ENCODE measurements around the gene EIF5. TPM values are rescaled to one million over a fixed set of nuclear protein-coding genes. Genes with fewer than 3 reads are reported as not detected.
A peak's percentile ranks its signal among the peaks of the same experiment; 100 is the strongest.
"Not testable (repeated sequence)": the region's sequence is repeated elsewhere in the genome, so short reads cannot be mapped to it uniquely, and the experiment has no call there.

The EIF5 gene
- total and polyA plus RNA-seq, 4 experiments from 2014 or later = 265 to 395 (median 301) TPM

GRCh38 chr14:103347091-103347815, 13.2 kb downstream of the EIF5 start:
- no peak overlapping the region for H3K27ac ChIP-seq (ENCODE audit: low read depth, low read length)
- intact Hi-C loops (cut with micrococcal nuclease) = no loop called here
- H3K9me3 Mint-ChIP-seq = peaks cover 0 to 2% (median 0%) of the 10 kb centered on the region in 8 donors
- peaks cover 0 to 2% of the 10 kb centered on the region in 2 donors for H3K27me3 Mint-ChIP-seq
- H3K4me1 ChIP-seq (ENCODE audit: insufficient read depth, low read length) = no peaks in the 10 kb centered on the region
- H3K27me3 ChIP-seq (ENCODE audit: insufficient read depth, low read length) = no peaks in the 10 kb centered on the region
- ChIA-PET CTCF (ENCODE audit: partially characterized antibody) (no interaction called here), POLR2A (ENCODE audit: partially characterized antibody) (interaction anchor here (0.8 to 1.0 kb wide), 3 partner anchors 13 to 14 kb away, joined by 3 to 9 read pairs (median 4); partner anchors contain the start of gene EIF5)
- DNase-seq = no peak
- peaks cover 24% of the 10 kb centered on the region for H3K36me3 ChIP-seq (ENCODE audit: insufficient read depth, low read length)
- no peaks in the 10 kb centered on the region for H3K9me3 ChIP-seq (ENCODE audit: control insufficient read depth in 1 of 2, low read length in 2 of 2)
- peaks cover 1 to 24% (median 3%) of the 10 kb centered on the region in 4 donors for H3K4me1 Mint-ChIP-seq
- peaks cover 14 to 34% of the 10 kb centered on the region in 2 donors for H3K36me3 Mint-ChIP-seq
- peak overlapping the region in 3 of 7 donors; percentile 4 to 80 (median 51) for H3K27ac Mint-ChIP-seq
- peak overlapping the region in 1 of 8 donors; percentile 20 for H3K4me3 Mint-ChIP-seq
- no peak overlapping the region for H3K4me3 ChIP-seq (ENCODE audit: low read length in 2 of 2)

GRCh38 chr14:103348154-103348553, 14.1 kb downstream of the EIF5 start:
- Mint-ChIP-seq H3K36me3 (peaks cover 8 to 25% of the 10 kb centered on the region in 2 donors), H3K4me3 (no peak overlapping the region), H3K27me3 (peaks cover 0 to 4% of the 10 kb centered on the region in 2 donors), H3K4me1 (peaks cover 1 to 23% (median 2%) of the 10 kb centered on the region in 4 donors), H3K9me3 (peaks cover 0 to 2% (median 0%) of the 10 kb centered on the region in 8 donors), H3K27ac (peak overlapping the region in 1 of 7 donors; percentile 80)
- Histone ChIP-seq H3K4me1 (ENCODE audit: insufficient read depth, low read length) (no peaks in the 10 kb centered on the region), H3K27me3 (ENCODE audit: insufficient read depth, low read length) (no peaks in the 10 kb centered on the region), H3K9me3 (ENCODE audit: control insufficient read depth in 1 of 2, low read length in 2 of 2) (no peaks in the 10 kb centered on the region), H3K4me3 (ENCODE audit: low read length in 2 of 2) (no peak overlapping the region), H3K36me3 (ENCODE audit: insufficient read depth, low read length) (peaks cover 15% of the 10 kb centered on the region), H3K27ac (ENCODE audit: low read depth, low read length) (no peak overlapping the region)
- DNase-seq = no peak
- intact Hi-C loops (cut with micrococcal nuclease) = no loop called here
- CTCF ChIA-PET (ENCODE audit: partially characterized antibody) = no interaction called here
- POLR2A ChIA-PET (ENCODE audit: partially characterized antibody) = interaction anchor here (0.8 kb wide), 1 partner anchor 14 kb away, joined by 4 read pairs; the partner anchor contains the start of gene EIF5

GRCh38 chr14:103349982-103350381, 15.9 kb downstream of the EIF5 start:
- H3K27me3 ChIP-seq (ENCODE audit: insufficient read depth, low read length) = no peaks in the 10 kb centered on the region
- Mint-ChIP-seq H3K27me3 (peaks cover 0 to 10% of the 10 kb centered on the region in 2 donors), H3K36me3 (peaks cover 3 to 7% of the 10 kb centered on the region in 2 donors), H3K27ac (no peak overlapping the region), H3K4me1 (peaks cover 0 to 8% (median 2%) of the 10 kb centered on the region in 4 donors), H3K9me3 (peaks cover 0 to 2% (median 0%) of the 10 kb centered on the region in 8 donors), H3K4me3 (no peak overlapping the region)
- no peaks in the 10 kb centered on the region for H3K36me3 ChIP-seq (ENCODE audit: insufficient read depth, low read length)
- H3K9me3 ChIP-seq (ENCODE audit: control insufficient read depth in 1 of 2, low read length in 2 of 2) = no peaks in the 10 kb centered on the region
- H3K4me1 ChIP-seq (ENCODE audit: insufficient read depth, low read length) = no peaks in the 10 kb centered on the region
- ChIA-PET CTCF (ENCODE audit: partially characterized antibody) (no interaction called here), POLR2A (ENCODE audit: partially characterized antibody) (interaction anchor here (0.9 kb wide), 1 partner anchor 15 kb away, joined by 3 read pairs; no protein-coding TSS in a partner anchor)
- no peak for DNase-seq
- H3K27ac ChIP-seq (ENCODE audit: low read depth, low read length) = no peak overlapping the region
- no peak overlapping the region for H3K4me3 ChIP-seq (ENCODE audit: low read length in 2 of 2)
- intact Hi-C loops (cut with micrococcal nuclease) = no loop called here

- H3K27me3 ChIP-seq (ENCODE audit: insufficient read depth, low read length) = no peaks in the 10 kb centered on the region
- H3K4me3 ChIP-seq (ENCODE audit: low read length in 2 of 2) = no peak overlapping the region
- peaks cover 1 to 14% of the 10 kb centered on the region in 2 donors for H3K27me3 Mint-ChIP-seq
- no peaks in the 10 kb centered on the region for H3K36me3 ChIP-seq (ENCODE audit: insufficient read depth, low read length)
- no peak overlapping the region for H3K27ac ChIP-seq (ENCODE audit: low read depth, low read length)
- no peaks in the 10 kb centered on the region for H3K9me3 Mint-ChIP-seq
- no peak for DNase-seq
- ChIA-PET POLR2A (ENCODE audit: partially characterized antibody) (no interaction called here), CTCF (ENCODE audit: partially characterized antibody) (no interaction called here)
- no peaks in the 10 kb centered on the region for H3K9me3 ChIP-seq (ENCODE audit: control insufficient read depth in 1 of 2, low read length in 2 of 2)
- no peak overlapping the region for H3K4me3 Mint-ChIP-seq
- H3K36me3 Mint-ChIP-seq = no peaks in the 10 kb centered on the region
- H3K4me1 Mint-ChIP-seq = peaks cover 2 to 6% (median 3%) of the 10 kb centered on the region in 4 donors
- no peaks in the 10 kb centered on the region for H3K4me1 ChIP-seq (ENCODE audit: insufficient read depth, low read length)
- no peak overlapping the region for H3K27ac Mint-ChIP-seq
- intact Hi-C loops (cut with micrococcal nuclease) = no loop called here
Observed at GRCh38 chr14:103353362-103353761, 19.3 kb downstream of the EIF5 start.

GRCh38 chr14:103354141-103354540, 20.1 kb downstream of the EIF5 start:
- no peaks in the 10 kb centered on the region for H3K4me1 ChIP-seq (ENCODE audit: insufficient read depth, low read length)
- H3K9me3 ChIP-seq (ENCODE audit: control insufficient read depth in 1 of 2, low read length in 2 of 2) = no peaks in the 10 kb centered on the region
- POLR2A ChIA-PET (ENCODE audit: partially characterized antibody) = no interaction called here
- H3K27ac ChIP-seq (ENCODE audit: low read depth, low read length) = no peak overlapping the region
- Mint-ChIP-seq H3K36me3 (no peaks in the 10 kb centered on the region), H3K27ac (no peak overlapping the region), H3K9me3 (no peaks in the 10 kb centered on the region), H3K4me1 (peaks cover 2 to 6% (median 3%) of the 10 kb centered on the region in 4 donors), H3K4me3 (no peak overlapping the region), H3K27me3 (peaks cover 1 to 14% of the 10 kb centered on the region in 2 donors)
- H3K27me3 ChIP-seq (ENCODE audit: insufficient read depth, low read length) = no peaks in the 10 kb centered on the region
- DNase-seq = no peak
- H3K36me3 ChIP-seq (ENCODE audit: insufficient read depth, low read length) = no peaks in the 10 kb centered on the region
- intact Hi-C loops (cut with micrococcal nuclease) = no loop called here
- CTCF ChIA-PET (ENCODE audit: partially characterized antibody) = interaction anchor here (0.8 to 1.4 kb wide), 2 partner anchors 37 to 39 kb away, joined by 3 to 5 read pairs; no protein-coding TSS in a partner anchor
- H3K4me3 ChIP-seq (ENCODE audit: low read length in 2 of 2) = no peak overlapping the region

- no peaks in the 10 kb centered on the region for H3K4me1 ChIP-seq (ENCODE audit: insufficient read depth, low read length)
- Mint-ChIP-seq H3K36me3 (no peaks in the 10 kb centered on the region), H3K9me3 (no peaks in the 10 kb centered on the region), H3K27me3 (peaks cover 1 to 21% of the 10 kb centered on the region in 2 donors), H3K4me3 (peak overlapping the region in 2 of 8 donors; percentile 2 to 29), H3K4me1 (peaks cover 2 to 6% (median 3%) of the 10 kb centered on the region in 4 donors), H3K27ac (no peak overlapping the region)
- H3K27me3 ChIP-seq (ENCODE audit: insufficient read depth, low read length) = no peaks in the 10 kb centered on the region
- ChIA-PET POLR2A (ENCODE audit: partially characterized antibody) (no interaction called here), CTCF (ENCODE audit: partially characterized antibody) (interaction anchor here (0.6 to 1.6 kb wide), 2 partner anchors 14 to 35 kb away, joined by 3 to 6 read pairs; no protein-coding TSS in a partner anchor)
- no peak overlapping the region for H3K27ac ChIP-seq (ENCODE audit: low read depth, low read length)
- no peak for DNase-seq
- intact Hi-C loops (cut with micrococcal nuclease) = no loop called here
- H3K4me3 ChIP-seq (ENCODE audit: low read length in 2 of 2) = no peak overlapping the region
- H3K36me3 ChIP-seq (ENCODE audit: insufficient read depth, low read length) = no peaks in the 10 kb centered on the region
- no peaks in the 10 kb centered on the region for H3K9me3 ChIP-seq (ENCODE audit: control insufficient read depth in 1 of 2, low read length in 2 of 2)
Observed at GRCh38 chr14:103356024-103356682, 22.1 kb downstream of the EIF5 start.

GRCh38 chr14:103357552-103357951, 23.5 kb downstream of the EIF5 start:
- CTCF ChIA-PET (ENCODE audit: partially characterized antibody) = interaction anchor here (0.6 to 1.6 kb wide), 3 partner anchors 12 to 271 kb away, joined by 3 to 6 read pairs (median 3); partner anchors contain the start of gene KLC1
- H3K4me3 ChIP-seq (ENCODE audit: low read length in 2 of 2); H3K36me3 ChIP-seq (ENCODE audit: insufficient read depth, low read length); intact Hi-C loops (cut with micrococcal nuclease); H3K4me3 Mint-ChIP-seq; H3K27me3 ChIP-seq (ENCODE audit: insufficient read depth, low read length); H3K9me3 ChIP-seq (ENCODE audit: control insufficient read depth in 1 of 2, low read length in 2 of 2); H3K27ac Mint-ChIP-seq; H3K36me3 Mint-ChIP-seq; H3K27ac ChIP-seq (ENCODE audit: low read depth, low read length); POLR2A ChIA-PET (ENCODE audit: partially characterized antibody); H3K4me1 ChIP-seq (ENCODE audit: insufficient read depth, low read length); DNase-seq; H3K4me1 Mint-ChIP-seq: not testable (repeated sequence)
- peaks cover 1 to 19% of the 10 kb centered on the region in 2 donors for H3K27me3 Mint-ChIP-seq
- peaks cover 0 to 13% (median 4%) of the 10 kb centered on the region in 8 donors for H3K9me3 Mint-ChIP-seq
